Measurements from ENCODE around the gene CCNL1.
A peak's percentile ranks its signal among the peaks of the same experiment; 100 is the strongest.

CCNL1 gene

GRCh38 chr3:157145606-157146322 is 14.2 kb downstream of the CCNL1 start:
- no peak for DNase-seq

- no peak for DNase-seq
These were observed 17.6 kb downstream of the CCNL1 start for GRCh38 chr3:157142315-157142714.

DNA sequence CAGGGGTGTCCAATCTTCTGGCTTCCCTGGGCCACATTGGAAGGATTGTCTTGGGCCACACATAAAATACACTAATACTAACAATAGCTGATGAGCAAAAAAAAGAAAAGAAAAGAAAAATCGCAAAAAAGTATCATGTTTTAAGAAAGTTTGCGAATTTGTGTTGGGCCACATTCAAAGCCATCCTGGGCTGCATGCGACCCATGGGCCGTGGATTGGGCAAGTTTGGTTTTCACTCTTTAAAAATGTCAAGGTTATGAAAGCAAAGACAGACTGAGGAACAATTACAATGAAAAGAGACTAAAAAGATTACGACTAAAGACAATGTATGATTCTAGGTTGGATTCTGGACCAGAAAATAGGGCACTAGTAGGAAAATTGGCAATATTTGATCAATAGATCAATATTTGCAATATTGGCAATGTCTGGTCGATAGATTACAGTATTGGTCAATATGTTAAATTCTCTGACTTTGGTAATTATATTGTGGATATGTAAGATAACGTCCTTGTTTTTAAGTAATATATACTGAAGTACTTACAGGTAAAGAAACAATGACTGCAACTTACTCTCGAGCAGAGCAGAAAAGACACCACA is 19.9 kb downstream of the CCNL1 start:
- no peak for DNase-seq

DNA sequence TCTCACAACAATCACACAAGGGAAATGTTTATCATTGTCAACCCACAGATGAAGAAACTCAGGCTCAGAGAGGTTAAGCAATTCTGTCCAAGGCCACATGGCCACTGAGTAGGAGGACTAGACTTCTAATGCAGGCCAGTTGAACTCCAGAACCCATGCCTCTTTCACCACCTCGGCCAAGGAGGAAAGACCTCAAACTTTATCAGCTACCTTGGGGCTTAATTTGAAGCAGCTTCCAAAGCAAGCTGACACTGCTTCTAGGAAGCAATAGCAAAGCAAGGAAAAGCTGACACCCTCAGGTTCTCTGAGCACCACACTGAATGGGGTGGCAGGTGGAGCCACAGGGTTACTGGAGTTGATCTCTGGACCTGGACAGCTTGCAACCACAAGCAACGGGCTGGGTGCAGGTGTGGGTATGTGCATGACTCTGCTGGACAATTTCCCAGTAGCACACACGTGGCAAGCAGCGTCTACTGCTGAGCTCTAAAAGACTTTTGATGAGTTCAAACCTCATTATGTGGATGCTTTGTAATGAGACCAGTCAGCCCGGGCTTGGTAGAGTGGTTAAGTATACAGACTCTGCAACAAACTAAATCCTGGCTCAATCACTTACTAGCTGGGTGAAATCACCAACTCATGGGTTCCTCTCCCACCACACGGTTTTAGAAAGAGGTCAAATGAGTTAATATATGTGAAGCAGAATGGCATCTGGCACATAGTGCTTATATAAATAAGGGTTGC is 23.1 kb downstream of the CCNL1 start:
- peak; percentile 72 to 93 (median 84) for DNase-seq

DNA sequence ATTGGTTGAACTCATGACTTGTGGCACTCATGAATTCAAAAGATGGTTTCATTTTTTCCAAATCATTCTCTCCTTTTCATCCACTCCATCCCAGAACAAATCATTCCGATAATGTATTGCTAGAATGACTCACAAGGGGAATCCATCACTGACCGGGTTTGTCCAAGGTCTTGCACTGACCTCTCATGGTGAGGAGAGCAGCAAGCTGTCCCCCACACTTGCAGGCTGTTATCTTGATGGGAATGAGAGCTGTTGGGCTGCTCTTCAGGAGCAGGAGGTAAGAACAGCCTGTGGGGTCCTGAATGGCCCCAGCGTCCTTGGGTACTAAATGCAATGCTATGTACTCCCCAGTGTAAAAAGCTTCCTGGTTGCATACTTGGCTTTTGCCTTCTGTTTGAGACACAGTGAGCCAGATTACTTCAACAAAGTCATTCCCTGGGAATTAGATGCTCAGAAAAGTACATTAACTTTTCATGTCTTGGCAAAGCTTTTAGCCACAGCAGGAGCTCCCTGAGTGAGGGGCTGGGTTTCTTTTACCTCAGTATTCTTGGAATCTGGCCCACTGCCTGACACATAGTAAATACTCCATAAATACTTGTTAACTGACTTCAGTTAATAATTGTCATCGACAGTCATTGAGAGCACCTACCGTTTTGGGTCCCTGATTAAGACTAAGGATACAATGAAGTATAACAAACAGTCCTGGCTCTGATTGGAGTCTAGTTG is 24.1 kb downstream of the CCNL1 start:
- no peak for DNase-seq

DNA sequence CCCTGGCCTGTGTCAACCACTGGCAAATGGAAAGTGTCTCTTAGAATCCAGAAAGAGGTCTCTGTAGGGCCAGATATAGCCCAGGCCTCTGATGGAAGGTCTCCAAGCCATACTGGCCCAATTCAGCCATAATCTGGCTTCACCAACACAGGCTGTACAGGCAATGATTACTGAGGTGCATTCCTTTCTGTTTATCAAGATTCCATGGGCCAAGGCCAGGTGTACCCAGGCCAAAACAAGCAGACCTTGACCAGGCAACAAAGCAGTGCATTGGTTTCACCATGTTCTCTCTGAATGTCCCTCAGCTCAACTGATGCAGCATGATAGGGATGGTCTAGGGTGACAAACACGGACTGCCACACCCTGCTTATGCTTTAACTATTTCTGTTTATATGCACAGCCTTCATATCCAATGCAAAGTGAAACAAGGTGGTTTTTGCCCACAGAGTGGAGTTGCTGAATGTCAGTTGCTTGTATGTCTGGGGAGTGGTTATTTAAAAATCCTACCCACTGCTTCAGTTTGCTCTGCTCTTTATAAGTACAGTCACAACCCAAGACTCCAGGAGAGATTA is 25.2 kb downstream of the CCNL1 start:
- no peak for DNase-seq

- DNase-seq, result no peak
These were observed 26.3 kb downstream of the CCNL1 start for GRCh38 chr3:157133434-157134320.

DNA sequence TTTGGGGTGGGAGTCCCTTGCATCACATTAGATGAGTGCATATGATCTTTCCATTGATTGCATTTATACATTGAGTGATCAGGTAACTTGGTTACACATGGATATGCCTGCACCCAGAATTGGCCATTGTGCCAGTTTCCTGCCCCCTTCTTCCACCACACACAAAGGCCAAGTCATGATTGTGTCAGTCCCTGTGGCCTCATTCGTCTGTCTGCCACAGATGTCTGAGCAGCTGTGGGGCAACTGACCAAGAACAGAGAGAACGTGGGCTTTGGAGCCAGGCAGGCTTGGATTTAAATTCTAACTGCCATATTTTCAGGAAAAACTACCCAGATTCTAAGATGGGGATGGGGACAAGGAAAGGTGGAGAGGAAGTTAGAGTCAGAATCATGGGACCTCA is 27.0 kb downstream of the CCNL1 start:
- peak in 3 of 4 experiments; percentile 50 to 62 (median 56) for DNase-seq

DNA sequence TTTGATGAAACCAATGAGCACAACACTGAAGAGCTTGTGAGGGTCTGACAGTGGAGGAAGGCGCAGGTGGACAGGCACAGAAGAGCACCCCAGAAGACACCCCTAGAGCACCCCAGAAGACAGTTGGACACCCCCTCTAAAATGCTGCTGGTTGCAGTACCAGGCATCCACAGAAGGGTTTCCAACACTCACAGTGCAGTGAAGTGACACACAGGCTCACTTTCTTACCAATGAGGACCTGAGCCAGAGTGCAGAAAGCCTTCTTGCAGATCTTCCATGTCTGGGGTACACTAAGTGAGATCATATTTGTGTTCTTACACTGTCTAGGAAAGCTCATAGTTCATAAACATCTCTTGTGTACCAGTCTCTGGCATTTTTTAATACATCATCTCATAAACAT is 27.6 kb downstream of the CCNL1 start:
- DNase-seq, result no peak

GRCh38 chr3:157131861-157132260 is 28.1 kb downstream of the CCNL1 start:
- no peak for DNase-seq

DNA sequence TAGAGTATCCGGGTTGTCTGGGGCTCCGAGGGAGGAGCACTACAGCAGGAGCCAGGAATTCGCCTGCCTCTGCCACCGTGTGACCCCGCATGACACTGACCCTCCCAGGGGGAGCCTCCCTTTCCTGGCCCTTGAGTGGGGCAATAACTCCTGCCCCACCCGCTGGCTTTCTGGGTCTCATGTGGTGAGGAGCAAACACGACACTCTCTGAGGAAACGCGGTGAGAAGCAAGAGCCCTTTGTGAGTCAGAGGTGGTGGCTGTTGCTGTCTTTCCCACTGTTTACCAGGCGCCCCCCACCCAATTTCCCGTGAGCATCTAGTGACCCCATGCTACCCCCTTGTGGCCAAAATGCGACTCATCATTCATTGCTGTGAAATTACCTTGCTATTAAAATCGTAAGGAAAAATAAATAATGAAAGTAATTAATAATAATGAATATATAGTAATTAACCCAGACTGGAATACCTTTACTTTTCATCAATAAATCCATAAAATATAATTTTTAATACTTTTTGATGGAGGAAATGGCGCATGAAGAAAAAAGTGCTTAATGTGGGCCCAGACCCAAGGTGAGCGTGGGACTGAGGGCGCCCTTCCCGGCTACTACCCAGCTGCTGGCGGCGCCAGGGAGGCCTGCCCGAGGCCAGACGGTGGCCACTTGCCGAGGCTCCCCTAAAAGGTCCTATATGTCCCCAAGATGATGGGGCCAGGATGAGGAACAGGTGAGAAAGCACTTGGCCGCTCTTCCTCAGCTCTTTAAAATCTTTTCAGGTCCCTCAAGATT is 29.3 kb downstream of the CCNL1 start:
- DNase-seq, result peak; percentile 55 to 78 (median 72)

GRCh38 chr3:157129803-157130466 is 30.0 kb downstream of the CCNL1 start:
- DNase-seq, result no peak

- peak; percentile 20 to 58 (median 44) for DNase-seq
These were observed 30.9 kb downstream of the CCNL1 start for GRCh38 chr3:157128771-157129681.

- DNase-seq, result peak; percentile 88 to 96 (median 92)
These were observed 31.8 kb downstream of the CCNL1 start for GRCh38 chr3:157127831-157128767.

DNA sequence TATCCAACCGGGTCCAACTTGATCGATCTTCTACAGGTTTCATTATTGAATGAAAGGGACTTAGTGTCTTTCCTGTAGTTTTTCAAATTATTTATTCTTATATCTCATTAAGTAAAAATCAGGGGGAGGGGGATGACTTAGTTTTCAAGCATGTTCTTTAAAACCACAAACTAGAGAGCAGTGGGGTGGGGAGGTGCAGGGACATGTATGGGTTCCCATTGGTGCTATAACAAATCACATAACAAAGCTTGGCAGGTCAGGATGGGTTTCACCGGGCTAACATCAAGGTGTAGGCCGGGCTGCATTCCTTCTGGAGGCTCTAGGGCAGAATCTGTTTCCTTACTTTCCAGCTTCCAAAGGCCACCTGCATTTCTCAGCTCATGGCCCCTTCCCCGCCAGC is 32.7 kb downstream of the CCNL1 start:
- no peak for DNase-seq

DNA sequence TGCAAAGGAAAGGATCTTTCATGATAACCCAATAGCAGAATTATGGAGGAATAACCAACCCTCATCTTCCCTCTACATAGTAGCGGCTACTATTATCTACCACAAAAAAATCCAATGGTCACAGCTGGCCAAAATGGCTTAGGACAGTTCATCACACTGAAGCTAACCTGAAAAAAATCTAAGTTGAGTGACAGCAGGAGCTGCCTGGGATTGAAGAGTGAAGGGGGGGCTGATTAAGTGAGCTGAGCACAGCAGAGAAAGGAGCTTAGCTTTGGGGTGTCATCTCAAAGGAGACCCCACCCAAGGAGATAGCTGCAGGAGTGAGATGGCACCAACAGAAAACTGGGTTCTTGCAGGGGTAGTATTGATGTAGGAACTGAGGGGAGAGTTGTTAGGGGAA is 33.6 kb downstream of the CCNL1 start:
- no peak for DNase-seq

- DNase-seq, result no peak
These were observed 34.8 kb downstream of the CCNL1 start for GRCh38 chr3:157125101-157125500.

- no peak for DNase-seq
These were observed 36.3 kb downstream of the CCNL1 start for GRCh38 chr3:157123621-157124020.
